Cardiac muscle cell (in vitro differentiated cells and primary cell): ENCODE data around the gene SLC25A52. TPM values are rescaled to one million over a fixed set of nuclear protein-coding genes. Genes with fewer than 3 reads are reported as not detected.
A peak's percentile ranks its signal among the peaks of the same experiment; 100 is the strongest.
"Not testable (repeated sequence)": the region's sequence is repeated elsewhere in the genome, so short reads cannot be mapped to it uniquely, and the experiment has no call there.

Source experiments
- DNase-seq, 2 donors: peaks; one replicate each; pipeline versions ENCODE4 v3.0.0 to v3.0.0-alpha.2; 2010 to 2017; ENCODE audit warnings: low read depth in 1 of 2, low spot score in 1 of 2
- H3K27ac ChIP-seq: fragments of 200-600 bp; sonication (generic); 2 replicates; pipeline ENCODE4 v1.5.1; 2016
- H3K27me3 ChIP-seq: fragments of 200-600 bp; sonication (generic); 2 replicates; pipeline ENCODE4 v1.6.0; 2016; ENCODE audit warnings: control low read depth
- H3K36me3 ChIP-seq: fragments of 200-600 bp; sonication (generic); 2 replicates; pipeline ENCODE4 v1.5.1; 2016; ENCODE audit warnings: control low read depth
- H3K4me1 ChIP-seq: fragments of 200-600 bp; sonication (generic); 2 replicates; pipeline ENCODE4 v1.8.1; 2017; ENCODE audit warnings: low read depth, mild to moderate bottlenecking, mixed run types
- H3K4me3 ChIP-seq: fragments of 200-600 bp; sonication (generic); 2 replicates; pipeline ENCODE4 v1.5.1; 2016; ENCODE audit warnings: mild to moderate bottlenecking
- H3K9me3 ChIP-seq: fragments of 200-600 bp; sonication (generic); 2 replicates; pipeline ENCODE4 v1.5.1; 2017; ENCODE audit warnings: low read depth, mild to moderate bottlenecking, control low read depth
- CTCF ChIP-seq: IDR thresholded peaks from 2 replicates; pipeline ENCODE4 v1.5.1; 2012; ENCODE audit warnings: low read depth, mild to moderate bottlenecking, low read length
- polyA plus RNA-seq: library from polyadenylated mRNA; unstranded; fragments of >200 nt; fragmentation: Nextera tagmentation; extraction: Ambion mirVana; gene quantifications from 2 replicates; pipeline ENCODE4 v1.2.1, GENCODE V29; 2016
- total RNA-seq: library from RNA; depleted of rRNA; stranded (reverse); fragments of >200 nt; gene quantifications from 2 replicates; pipeline ENCODE4 v1.2.3, GENCODE V29; 2016

SLC25A52 gene
- not detected in 2 replicates for total RNA-seq
- polyA plus RNA-seq, result not detected in 2 replicates

- no peaks in the 10 kb centered on the region for H3K4me1 ChIP-seq
- no peak within 1 kb of the TSS for H3K27ac ChIP-seq
- peak in 1 of 2 donors; percentile 5 for DNase-seq
- H3K27me3 ChIP-seq, result no peaks in the 10 kb centered on the region
- TF ChIP-seq CTCF, result no peak
- H3K4me3 ChIP-seq, result no peak within 1 kb of the TSS
- no peaks in the 10 kb centered on the region for H3K9me3 ChIP-seq
- no peaks in the 10 kb centered on the region for H3K36me3 ChIP-seq
Observed at GRCh38 chr18:31760695-31761094, at the start of gene SLC25A52. Gene SLC25A52, minus strand, starts transcription at chr18:31760880. Its CDS starts 219 bp downstream, at chr18:31760661.

- not testable (repeated sequence) for DNase-seq, H3K4me3 ChIP-seq, H3K4me1 ChIP-seq, H3K27me3 ChIP-seq, H3K9me3 ChIP-seq, H3K36me3 ChIP-seq, H3K27ac ChIP-seq
Observed at GRCh38 chr18:31809049-31809448, 48.4 kb upstream of the SLC25A52 start.

- no peaks in the 10 kb centered on the region for H3K9me3 ChIP-seq
- DNase-seq, result no peak
- H3K4me1 ChIP-seq, result no peaks in the 10 kb centered on the region
- TF ChIP-seq CTCF, result no peak
- H3K27ac ChIP-seq, result no peak overlapping the region
- no peak overlapping the region for H3K4me3 ChIP-seq
- H3K27me3 ChIP-seq, result no peaks in the 10 kb centered on the region
- no peaks in the 10 kb centered on the region for H3K36me3 ChIP-seq
Observed at GRCh38 chr18:31801078-31801477, 40.4 kb upstream of the SLC25A52 start.

GRCh38 chr18:31799257-31799656 lies 38.6 kb upstream of the SLC25A52 start:
- H3K36me3 ChIP-seq, H3K27me3 ChIP-seq, H3K9me3 ChIP-seq, H3K4me1 ChIP-seq, H3K4me3 ChIP-seq, H3K27ac ChIP-seq, DNase-seq: not testable (repeated sequence)

- Histone ChIP-seq H3K4me3 (no peak overlapping the region), H3K36me3 (no peaks in the 10 kb centered on the region), H3K4me1 (no peaks in the 10 kb centered on the region), H3K27me3 (no peaks in the 10 kb centered on the region), H3K9me3 (no peaks in the 10 kb centered on the region), H3K27ac (no peak overlapping the region)
- DNase-seq, result no peak
- no peak for TF ChIP-seq CTCF
Observed at GRCh38 chr18:31798399-31798798, 37.7 kb upstream of the SLC25A52 start.

- H3K9me3 ChIP-seq, result no peaks in the 10 kb centered on the region
- H3K27me3 ChIP-seq, result no peaks in the 10 kb centered on the region
- H3K27ac ChIP-seq, result no peak overlapping the region
- H3K36me3 ChIP-seq, result no peaks in the 10 kb centered on the region
- no peaks in the 10 kb centered on the region for H3K4me1 ChIP-seq
- TF ChIP-seq CTCF, result no peak
- H3K4me3 ChIP-seq, result no peak overlapping the region
- no peak for DNase-seq
Observed at GRCh38 chr18:31795747-31796146, 35.1 kb upstream of the SLC25A52 start.

GRCh38 chr18:31793531-31793930 lies 32.9 kb upstream of the SLC25A52 start:
- Histone ChIP-seq H3K4me1 (no peaks in the 10 kb centered on the region), H3K27ac (no peak overlapping the region), H3K9me3 (no peaks in the 10 kb centered on the region), H3K27me3 (no peaks in the 10 kb centered on the region), H3K36me3 (no peaks in the 10 kb centered on the region), H3K4me3 (no peak overlapping the region)
- no peak for TF ChIP-seq CTCF
- DNase-seq, result no peak
